ENCODE results near the gene TMEM9B.

DNA sequence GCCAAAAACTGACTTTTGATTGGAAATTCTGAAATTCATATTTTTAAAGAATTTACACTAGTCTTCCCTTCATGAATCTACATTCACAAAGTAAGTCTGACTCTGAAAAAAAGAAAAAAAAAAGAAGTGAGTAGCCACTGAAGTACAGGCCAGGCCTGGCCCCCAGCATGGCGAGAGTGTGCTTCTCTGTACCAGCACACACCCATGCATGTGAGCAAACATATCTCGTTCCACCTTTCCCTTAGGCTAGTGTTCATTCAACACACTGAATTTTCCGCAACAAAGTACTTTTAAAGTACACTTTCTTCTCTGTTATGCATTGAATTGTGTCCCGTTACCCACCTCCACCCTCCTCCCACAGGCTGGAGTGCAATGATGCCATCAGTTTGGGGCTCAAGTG is 36.0 kb downstream of the TMEM9B start:
- TF ChIP-seq, protein P1, sequence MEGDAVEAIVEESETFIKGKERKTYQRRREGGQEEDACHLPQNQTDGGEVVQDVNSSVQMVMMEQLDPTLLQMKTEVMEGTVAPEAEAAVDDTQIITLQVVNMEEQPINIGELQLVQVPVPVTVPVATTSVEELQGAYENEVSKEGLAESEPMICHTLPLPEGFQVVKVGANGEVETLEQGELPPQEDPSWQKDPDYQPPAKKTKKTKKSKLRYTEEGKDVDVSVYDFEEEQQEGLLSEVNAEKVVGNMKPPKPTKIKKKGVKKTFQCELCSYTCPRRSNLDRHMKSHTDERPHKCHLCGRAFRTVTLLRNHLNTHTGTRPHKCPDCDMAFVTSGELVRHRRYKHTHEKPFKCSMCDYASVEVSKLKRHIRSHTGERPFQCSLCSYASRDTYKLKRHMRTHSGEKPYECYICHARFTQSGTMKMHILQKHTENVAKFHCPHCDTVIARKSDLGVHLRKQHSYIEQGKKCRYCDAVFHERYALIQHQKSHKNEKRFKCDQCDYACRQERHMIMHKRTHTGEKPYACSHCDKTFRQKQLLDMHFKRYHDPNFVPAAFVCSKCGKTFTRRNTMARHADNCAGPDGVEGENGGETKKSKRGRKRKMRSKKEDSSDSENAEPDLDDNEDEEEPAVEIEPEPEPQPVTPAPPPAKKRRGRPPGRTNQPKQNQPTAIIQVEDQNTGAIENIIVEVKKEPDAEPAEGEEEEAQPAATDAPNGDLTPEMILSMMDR (IDR thresholded peaks at IDR 0.05) = no peak
- no peak for TF ChIP-seq POLR2AphosphoS5 (IDR thresholded peaks at IDR 0.05)
- TF ChIP-seq POLR2A (IDR thresholded peaks at IDR 0.05) = no peak
- TF ChIP-seq EP300 (IDR thresholded peaks at IDR 0.05; ENCODE audit: low read depth) = no peak
